CD4-positive, alpha-beta T cell treated with Interleukin-21 for 1 hour (primary cell): ENCODE measurements around the gene HERPUD2.
"Not testable (repeated sequence)": the region's sequence is repeated elsewhere in the genome, so short reads cannot be mapped to it uniquely, and the experiment has no call there.

Experiments used
- DNase-seq: peaks from one replicate; pipeline ENCODE4 v3.0.0-alpha.2; 2020

Gene HERPUD2

GRCh38 chr7:35599061-35599460 is 95.9 kb downstream of the HERPUD2 start:
- DNase-seq, result no peak

- no peak for DNase-seq
These were observed 98.9 kb downstream of the HERPUD2 start for GRCh38 chr7:35596061-35596460.

- no peak for DNase-seq
These were observed 101.0 kb downstream of the HERPUD2 start for GRCh38 chr7:35593899-35594298.

GRCh38 chr7:35588647-35589046 is 106.3 kb downstream of the HERPUD2 start:
- no peak for DNase-seq

GRCh38 chr7:35584990-35585389 is 109.9 kb downstream of the HERPUD2 start:
- no peak for DNase-seq

- DNase-seq, result not testable (repeated sequence)
These were observed 110.4 kb downstream of the HERPUD2 start for GRCh38 chr7:35584533-35584932.
